Body of pancreas (tissue), 4 donors: ENCODE measurements around the gene CEP85L. TPM values are rescaled to one million over a fixed set of nuclear protein-coding genes. Genes with fewer than 3 reads are reported as not detected.

Source experiments
- ATAC-seq: fragments of 150-250 bp; one replicate; pipeline ENCODE4 v1.9.1; 2016
- DNase-seq, 4 donors: peaks; one replicate each; pipeline ENCODE4 v3.0.0-alpha.2; 2019
- H3K27ac ChIP-seq, 4 donors: fragments of 200-600 bp; sonication (generic); 1 replicate in 3 of 4; 2 replicates in 1 of 4; pipeline versions ENCODE4 v1.5.1 to v1.6.1; 2016 to 2019; ENCODE audit warnings: mild to moderate bottlenecking in 1 of 4, mixed read lengths in 1 of 4, moderate library complexity in 1 of 4
- H3K27me3 ChIP-seq, 2 donors: fragments of 200-600 bp; sonication (generic); one replicate each; pipeline ENCODE4 v1.6.0; 2016; ENCODE audit warnings: mild to moderate bottlenecking in 1 of 2
- H3K36me3 ChIP-seq, 2 donors: fragments of 200-600 bp; sonication (generic); replicated peaks in 1 of 2; 2 replicates each; pipeline ENCODE4 v1.5.1; 2016; ENCODE audit warnings: low read depth in 2 of 2; ENCODE audit not compliant: insufficient read depth in 1 of 2
- H3K4me1 ChIP-seq: fragments of 200-600 bp; sonication (generic); one replicate; pipeline ENCODE4 v1.6.0; 2016
- H3K4me3 ChIP-seq, 2 donors: fragments of 200-600 bp; sonication (generic); 1 replicate in 1 of 2; 2 replicates in 1 of 2; pipeline ENCODE4 v1.5.1; 2016 to 2019
- H3K9me3 ChIP-seq, 3 donors: fragments of 200-600 bp; sonication (generic); 1 replicate in 2 of 3; 2 replicates in 1 of 3; pipeline ENCODE4 v1.5.1; 2016
- CTCF ChIP-seq, 7 experiments: fragments of 450-650 bp in 4 of 7; fragments of 200-600 bp in 3 of 7; sonication (generic) in 3 of 7; IDR thresholded peaks; one replicate each; pipeline ENCODE4 v1.5.1; 2016 to 2019; ENCODE audit warnings: antibody characterized with exemption in 7 of 7
- POLR2A ChIP-seq, 3 donors: fragments of 450-650 bp; IDR thresholded peaks; one replicate each; pipeline ENCODE4 v1.6.1; 2016; ENCODE audit warnings: antibody characterized with exemption in 3 of 3, mild to moderate bottlenecking in 2 of 3
- WGBS, 2 donors: methylation state at CpG; one replicate each; pipeline ENCODE4 v1.1.5; 2017; 5-methylcytosine and 5-hydroxymethylcytosine counted together
- intact Hi-C: fragments of 100-400 bp; cut with DNase I; formaldehyde crosslinking; loops from one replicate; pipeline ENCODE4 v1.15.1; 2023
- total RNA-seq, 2 donors: library from RNA; depleted of rRNA; stranded (reverse); fragments of >200 nt; gene quantifications; one replicate each; pipeline ENCODE4 v1.1.0, GENCODE V29; 2016

The CEP85L gene
- total RNA-seq, 2 donors from 2014 or later = 8.2 to 9.9 TPM

GRCh38 chr6:118678866-118679265, 27.5 kb upstream of the CEP85L start:
- Histone ChIP-seq H3K4me3 (no peak overlapping the region), H3K4me1 (peaks cover 7% of the 10 kb centered on the region), H3K27me3 (no peaks in the 10 kb centered on the region), H3K9me3 (no peaks in the 10 kb centered on the region), H3K36me3 (no peaks in the 10 kb centered on the region), H3K27ac (no peak overlapping the region)
- TF ChIP-seq CTCF (IDR thresholded peaks at IDR 0.05) = no peak
- TF ChIP-seq POLR2A (IDR thresholded peaks at IDR 0.05) = no peak
- intact Hi-C loops = no loop called here
- WGBS, 2 donors = 88 to 100% methylated on average over 1 of the region's 1 CpG
- DNase-seq (no peak), ATAC-seq (no peak)

GRCh38 chr6:118677193-118677592, 25.8 kb upstream of the CEP85L start:
- Histone ChIP-seq H3K9me3 (no peaks in the 10 kb centered on the region), H3K27me3 (no peaks in the 10 kb centered on the region), H3K27ac (no peak overlapping the region), H3K4me1 (no peaks in the 10 kb centered on the region), H3K4me3 (no peak overlapping the region), H3K36me3 (no peaks in the 10 kb centered on the region)
- ATAC-seq (no peak), DNase-seq (no peak)
- intact Hi-C loops = no loop called here
- TF ChIP-seq CTCF (IDR thresholded peaks at IDR 0.05) (no peak), POLR2A (IDR thresholded peaks at IDR 0.05) (no peak)
- 53 to 74% methylated on average over 4 of the region's 4 CpGs for WGBS, 2 donors

DNA sequence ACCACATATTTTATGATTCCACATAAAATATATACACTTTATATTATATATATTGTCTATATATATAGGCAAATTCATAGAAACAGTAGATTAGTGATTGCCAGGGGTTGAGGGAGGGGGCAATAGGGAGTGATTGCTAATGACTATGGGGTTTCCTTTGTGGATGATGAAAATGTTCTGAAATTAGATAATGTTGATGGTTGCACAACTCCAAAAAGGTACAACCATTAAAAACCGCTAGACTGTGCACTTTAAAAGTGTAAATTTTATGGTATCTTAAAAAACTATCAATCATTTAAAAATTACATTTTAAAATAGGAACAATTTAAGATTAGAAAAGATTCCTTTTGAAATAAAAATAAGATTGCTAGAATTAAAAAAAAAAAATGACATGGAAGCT, 23.8 kb upstream of the CEP85L start:
- Histone ChIP-seq H3K4me1 (no peaks in the 10 kb centered on the region), H3K4me3 (no peak overlapping the region), H3K27me3 (no peaks in the 10 kb centered on the region), H3K9me3 (no peaks in the 10 kb centered on the region), H3K36me3 (no peaks in the 10 kb centered on the region), H3K27ac (no peak overlapping the region)
- DNase-seq = no peak
- 84 to 100% methylated on average over 1 of the region's 1 CpG for WGBS, 2 donors
- intact Hi-C loops = no loop called here
- no peak for TF ChIP-seq CTCF (IDR thresholded peaks at IDR 0.05)
- TF ChIP-seq POLR2A (IDR thresholded peaks at IDR 0.05) = no peak
- ATAC-seq = no peak

GRCh38 chr6:118674772-118675171, 23.4 kb upstream of the CEP85L start:
- intact Hi-C loops = no loop called here
- ATAC-seq (no peak), DNase-seq (no peak)
- no peaks in the 10 kb centered on the region for H3K9me3 ChIP-seq
- no peak overlapping the region for H3K27ac ChIP-seq
- H3K36me3 ChIP-seq = no peaks in the 10 kb centered on the region
- WGBS, 2 donors = 88 to 90% methylated on average over 1 of the region's 1 CpG
- no peaks in the 10 kb centered on the region for H3K27me3 ChIP-seq
- H3K4me1 ChIP-seq = no peaks in the 10 kb centered on the region
- TF ChIP-seq CTCF (IDR thresholded peaks at IDR 0.05) = no peak
- no peak for TF ChIP-seq POLR2A (IDR thresholded peaks at IDR 0.05)
- no peak overlapping the region for H3K4me3 ChIP-seq

DNA sequence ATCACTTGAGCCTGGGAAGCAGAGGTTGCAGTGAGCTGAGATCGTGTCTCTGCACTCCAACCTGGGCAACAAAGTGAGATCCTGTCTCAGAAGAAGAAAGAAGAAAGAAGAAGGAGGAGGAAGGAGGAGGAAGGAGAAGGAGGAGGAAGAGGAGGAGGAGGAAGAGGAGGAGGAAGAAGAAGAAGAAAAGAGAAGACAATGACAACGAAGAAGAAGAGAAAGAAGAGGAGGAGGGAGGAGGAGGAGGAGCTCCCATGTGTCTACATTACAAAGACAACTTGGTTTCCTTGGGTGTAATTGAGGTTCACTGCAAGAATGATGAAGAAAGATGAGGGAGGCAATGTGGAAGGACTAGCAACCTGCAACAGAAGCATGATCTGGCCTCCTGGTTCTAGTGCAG, 21.3 kb upstream of the CEP85L start:
- no peaks in the 10 kb centered on the region for H3K9me3 ChIP-seq
- intact Hi-C loops = no loop called here
- no peak overlapping the region for H3K27ac ChIP-seq
- no peaks in the 10 kb centered on the region for H3K4me1 ChIP-seq
- ATAC-seq (no peak), DNase-seq (no peak)
- H3K27me3 ChIP-seq = no peaks in the 10 kb centered on the region
- 74 to 83% methylated on average over 2 of the region's 2 CpGs for WGBS, 2 donors
- no peak for TF ChIP-seq POLR2A (IDR thresholded peaks at IDR 0.05)
- TF ChIP-seq CTCF (IDR thresholded peaks at IDR 0.05) = no peak
- no peaks in the 10 kb centered on the region for H3K36me3 ChIP-seq
- no peak overlapping the region for H3K4me3 ChIP-seq
